ENCODE measurements around the gene SRRD. TPM values are rescaled to one million over a fixed set of nuclear protein-coding genes. Genes with fewer than 3 reads are reported as not detected.

SRRD gene
- total RNA-seq, 2 experiments from 2014 or later = 23.1 to 33.0 TPM

Other genes with a start within 250 kb of the SRRD start
- gene ASPHD2, start 54.6 kb upstream of the SRRD start, total RNA-seq (2014; rRNA removed; shearing (Covaris generic)) = 5.8 and 6.5 TPM in 2 replicates
- gene ASPHD2, start 54.6 kb upstream of the SRRD start, total RNA-seq (2022) = 5.5 and 6.1 TPM in 2 replicates
- gene HPS4, start 94 bp upstream of the SRRD start, total RNA-seq (2014; rRNA removed; shearing (Covaris generic)) = 64.8 and 77.4 TPM in 2 replicates
- 89.6 and 107 TPM in 2 replicates for gene HPS4, start 94 bp upstream of the SRRD start, total RNA-seq (2022)
- gene TFIP11, start 28.6 kb downstream of the SRRD start, total RNA-seq (2014; rRNA removed; shearing (Covaris generic)) = 39.6 and 45.2 TPM in 2 replicates
- gene TFIP11, start 28.6 kb downstream of the SRRD start, total RNA-seq (2022) = 52.3 and 54.5 TPM in 2 replicates
- 19.1 and 19.9 TPM in 2 replicates for gene TPST2, start 106.3 kb downstream of the SRRD start, total RNA-seq (2014; rRNA removed; shearing (Covaris generic))
- gene TPST2, start 106.3 kb downstream of the SRRD start, total RNA-seq (2022) = 12.5 and 14.4 TPM in 2 replicates
- gene CRYBB1, start 134.2 kb downstream of the SRRD start, total RNA-seq (2014; rRNA removed; shearing (Covaris generic)) = 0.21 and 0.35 TPM in 2 replicates
- gene CRYBB1, start 134.2 kb downstream of the SRRD start, total RNA-seq (2022) = 0.61 TPM in 1 of 2 replicates, not detected in the other
- 3.2 TPM in 1 of 2 replicates, not detected in the other for gene CRYBA4, start 138.1 kb downstream of the SRRD start, total RNA-seq (2014; rRNA removed; shearing (Covaris generic))
- 1.3 TPM in 1 of 2 replicates, not detected in the other for gene CRYBA4, start 138.1 kb downstream of the SRRD start, total RNA-seq (2022)
- gene MIAT, start 173.7 kb downstream of the SRRD start, total RNA-seq (2014; rRNA removed; shearing (Covaris generic)) = 8.7 and 11.8 TPM in 2 replicates
- 4.1 and 5.2 TPM in 2 replicates for gene MIAT, start 173.7 kb downstream of the SRRD start, total RNA-seq (2022)

Measured in OCI-LY7 (cell line).